Measurements from ENCODE around the gene MBD3L3. TPM values are rescaled to one million over a fixed set of nuclear protein-coding genes. Genes with fewer than 3 reads are reported as not detected.

Gene MBD3L3
- total RNA-seq, 6 donors from 2014 or later = not detected

DNA sequence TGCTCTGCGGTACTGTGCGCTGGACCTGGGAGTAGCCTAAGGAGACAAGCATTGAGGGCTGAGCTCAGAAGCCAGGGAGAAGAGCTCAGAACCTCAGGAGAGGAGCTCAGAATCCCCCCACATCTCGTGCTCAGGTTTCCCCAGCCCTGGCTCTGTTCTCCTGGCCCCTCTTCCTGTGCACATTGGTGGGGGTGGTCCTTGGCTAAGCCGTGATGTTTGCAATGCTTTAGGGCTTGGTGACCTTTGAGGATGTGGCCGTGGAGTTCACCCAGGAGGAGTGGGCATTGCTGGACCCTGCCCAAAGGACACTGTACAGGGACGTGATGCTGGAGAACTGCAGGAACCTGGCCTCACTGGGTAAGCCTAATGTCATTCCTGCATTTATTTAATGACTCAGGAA lies 17.7 kb upstream of the MBD3L3 start:
- Histone ChIP-seq H3K4me1 (no peaks in the 10 kb centered on the region), H3K27ac (no peak overlapping the region), H3K36me3 (peaks cover 81 to 100% (median 96%) of the 10 kb centered on the region in 4 donors), H3K27me3 (no peaks in the 10 kb centered on the region), H3K4me3 (no peak overlapping the region), H3K9me3 (peaks cover 38 to 63% (median 59%) of the 10 kb centered on the region in 4 donors)
- 99% methylated on average over 4 to 6 of the region's 6 CpGs for WGBS, 2 donors
- ATAC-seq (ENCODE audit: low FRiP score in 2 of 2) (peak in 1 of 2 donors; percentile 22), DNase-seq (no peak)
- TF ChIP-seq POLR2AphosphoS5 (IDR thresholded peaks at IDR 0.05) (no peak), EP300 (IDR thresholded peaks at IDR 0.05) (no peak), POLR2A (IDR thresholded peaks at IDR 0.05) (no peak)
- TF ChIP-seq, protein P1, sequence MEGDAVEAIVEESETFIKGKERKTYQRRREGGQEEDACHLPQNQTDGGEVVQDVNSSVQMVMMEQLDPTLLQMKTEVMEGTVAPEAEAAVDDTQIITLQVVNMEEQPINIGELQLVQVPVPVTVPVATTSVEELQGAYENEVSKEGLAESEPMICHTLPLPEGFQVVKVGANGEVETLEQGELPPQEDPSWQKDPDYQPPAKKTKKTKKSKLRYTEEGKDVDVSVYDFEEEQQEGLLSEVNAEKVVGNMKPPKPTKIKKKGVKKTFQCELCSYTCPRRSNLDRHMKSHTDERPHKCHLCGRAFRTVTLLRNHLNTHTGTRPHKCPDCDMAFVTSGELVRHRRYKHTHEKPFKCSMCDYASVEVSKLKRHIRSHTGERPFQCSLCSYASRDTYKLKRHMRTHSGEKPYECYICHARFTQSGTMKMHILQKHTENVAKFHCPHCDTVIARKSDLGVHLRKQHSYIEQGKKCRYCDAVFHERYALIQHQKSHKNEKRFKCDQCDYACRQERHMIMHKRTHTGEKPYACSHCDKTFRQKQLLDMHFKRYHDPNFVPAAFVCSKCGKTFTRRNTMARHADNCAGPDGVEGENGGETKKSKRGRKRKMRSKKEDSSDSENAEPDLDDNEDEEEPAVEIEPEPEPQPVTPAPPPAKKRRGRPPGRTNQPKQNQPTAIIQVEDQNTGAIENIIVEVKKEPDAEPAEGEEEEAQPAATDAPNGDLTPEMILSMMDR (IDR thresholded peaks at IDR 0.05) = no peak

GRCh38 chr19:7074705-7075282 lies 16.3 kb upstream of the MBD3L3 start:
- no peak overlapping the region for H3K4me3 ChIP-seq
- H3K4me1 ChIP-seq = peaks cover 7 to 12% (median 11%) of the 10 kb centered on the region in 4 donors
- no peak for ATAC-seq (ENCODE audit: low FRiP score in 2 of 2)
- peaks cover 24 to 50% (median 45%) of the 10 kb centered on the region in 4 donors for H3K9me3 ChIP-seq
- peak in 1 of 2 donors; percentile 33 for DNase-seq
- peaks cover 68 to 94% (median 86%) of the 10 kb centered on the region in 4 donors for H3K36me3 ChIP-seq
- H3K27ac ChIP-seq = no peak overlapping the region
- H3K27me3 ChIP-seq = no peaks in the 10 kb centered on the region
- 94 to 95% methylated on average over 14 to 28 of the region's 29 CpGs for WGBS, 2 donors
- no peak for TF ChIP-seq POLR2A (IDR thresholded peaks at IDR 0.05)
- TF ChIP-seq, protein P1 (IDR thresholded peaks at IDR 0.05) = no peak
- no peak for TF ChIP-seq POLR2AphosphoS5 (IDR thresholded peaks at IDR 0.05)
- no peak for TF ChIP-seq EP300 (IDR thresholded peaks at IDR 0.05)

GRCh38 chr19:7072541-7072940 lies 14.1 kb upstream of the MBD3L3 start:
- Histone ChIP-seq H3K4me1 (peaks cover 7 to 17% (median 11%) of the 10 kb centered on the region in 4 donors), H3K27me3 (no peaks in the 10 kb centered on the region), H3K27ac (no peak overlapping the region), H3K9me3 (peaks cover 4 to 27% (median 23%) of the 10 kb centered on the region in 4 donors), H3K36me3 (peaks cover 49 to 71% (median 64%) of the 10 kb centered on the region in 4 donors), H3K4me3 (no peak overlapping the region)
- WGBS, 2 donors = 85 to 90% methylated on average over 6 of the region's 6 CpGs
- no peak for DNase-seq
- TF ChIP-seq POLR2A (IDR thresholded peaks at IDR 0.05) (no peak), POLR2AphosphoS5 (IDR thresholded peaks at IDR 0.05) (no peak), EP300 (IDR thresholded peaks at IDR 0.05) (no peak)
- TF ChIP-seq, protein P1 (IDR thresholded peaks at IDR 0.05) = no peak
- ATAC-seq (ENCODE audit: low FRiP score in 2 of 2) = no peak

DNA sequence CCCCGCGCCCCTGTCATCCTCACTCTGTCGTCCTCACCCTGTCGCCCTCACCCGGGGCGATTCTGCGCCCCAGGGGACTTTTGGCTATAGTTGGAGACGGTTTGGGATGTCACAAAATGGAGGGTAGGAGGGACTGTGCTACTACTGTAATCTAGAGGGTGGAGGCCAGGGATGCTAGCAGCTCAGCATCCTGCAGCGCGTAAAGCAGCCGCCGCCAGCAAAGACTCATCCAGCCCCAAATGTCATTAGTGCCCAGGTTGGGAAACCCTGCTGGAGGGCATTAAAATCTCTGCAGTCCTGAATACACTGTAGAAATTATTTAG lies 11.4 kb upstream of the MBD3L3 start:
- peak in 1 of 2 donors; percentile 7 for ATAC-seq (ENCODE audit: low FRiP score in 2 of 2)
- H3K27me3 ChIP-seq = no peaks in the 10 kb centered on the region
- peaks cover 0 to 2% (median under 1%) of the 10 kb centered on the region in 4 donors for H3K9me3 ChIP-seq
- no peak for DNase-seq
- H3K4me1 ChIP-seq = peaks cover 7 to 17% (median 11%) of the 10 kb centered on the region in 4 donors
- H3K27ac ChIP-seq = peak overlapping the region; percentile 87 to 89 (median 88)
- TF ChIP-seq POLR2A (IDR thresholded peaks at IDR 0.05) (no peak), POLR2AphosphoS5 (IDR thresholded peaks at IDR 0.05) (no peak), EP300 (IDR thresholded peaks at IDR 0.05) (no peak)
- TF ChIP-seq, protein P1 (IDR thresholded peaks at IDR 0.05) = no peak
- peak overlapping the region; percentile 93 to 100 (median 96) for H3K4me3 ChIP-seq
- 0 to 1% methylated on average over 6 to 12 of the region's 12 CpGs for WGBS, 2 donors
- H3K36me3 ChIP-seq = peaks cover 23 to 44% (median 38%) of the 10 kb centered on the region in 4 donors

Data from upper lobe of left lung (tissue), 6 donors.